Ovary (tissue), 9 donors: ENCODE data around the gene CARMIL1. TPM values are rescaled to one million over a fixed set of nuclear protein-coding genes. Genes with fewer than 3 reads are reported as not detected.

Experiments used
- DNase-seq, 5 donors: peaks; one replicate each; pipeline ENCODE4 v3.0.0-alpha.2; 2019 to 2020
- H3K27ac ChIP-seq, 2 donors: fragments of 200-600 bp; one replicate each; pipeline versions ENCODE4 v1.5.1 to v1.8.0; 2019 to 2022
- H3K27me3 ChIP-seq: fragments of 200-600 bp; one replicate; pipeline ENCODE4 v1.8.0; 2022
- H3K36me3 ChIP-seq: fragments of 200-600 bp; sonication (generic); one replicate; pipeline ENCODE4 v1.5.1; 2019
- H3K4me1 ChIP-seq: one replicate; pipeline ENCODE4 v1.8.1; 2013; ENCODE audit warnings: mild to moderate bottlenecking, moderate library complexity; ENCODE audit not compliant: insufficient read depth
- H3K4me3 ChIP-seq: fragments of 200-600 bp; sonication (generic); one replicate; pipeline ENCODE4 v1.5.1; 2017
- H3K9me3 ChIP-seq, 2 donors: fragments of 200-600 bp in 1 of 2; sonication (generic) in 1 of 2; one replicate each; pipeline versions ENCODE4 v1.5.1 to v1.8.1; 2013 to 2019; ENCODE audit warnings: mild to moderate bottlenecking in 1 of 2, moderate library complexity in 1 of 2
- EP300 ChIP-seq: sonication (generic); formaldehyde crosslinking; IDR thresholded peaks from one replicate; pipeline ENCODE4 v1.6.1; 2017; ENCODE audit warnings: antibody characterized with exemption
- POLR2A ChIP-seq: fragments of 450-650 bp; IDR thresholded peaks from one replicate; pipeline ENCODE4 v1.6.1; 2017; ENCODE audit warnings: antibody characterized with exemption, mild to moderate bottlenecking, moderate library complexity
- WGBS, 3 donors: extraction: QIAGEN DNeasy Blood & Tissue Kit in 1 of 3; methylation state at CpG; one replicate each; pipeline versions ENCODE4 v1.1.5 to v1.1.7; 2013 to 2017; 5-methylcytosine and 5-hydroxymethylcytosine counted together
- intact Hi-C, 4 donors: fragments of 100-400 bp; cut with DNase I; formaldehyde crosslinking; loops; one replicate each; pipeline versions ENCODE4 v1.11.0 to v1.15.1; 2022 to 2023
- polyA plus RNA-seq, 2 donors: library from polyadenylated mRNA; stranded (reverse); fragments of 200-250 nt in 1 of 2; fragments of 350-450 nt in 1 of 2; fragmentation: Illumina TruSeq in 1 of 2; extraction: RNeasy Lipid Tissue Mini Kit (QIAGEN cat#74804) in 1 of 2; gene quantifications; one replicate each; pipeline ENCODE4 v1.2.3, GENCODE V29; 2013 to 2014
- total RNA-seq, 7 donors: library from RNA; depleted of rRNA in 2 of 7; stranded (reverse); fragments of >200 nt in 2 of 7; fragmentation: NEBNext Ultra II Directional in 3 of 7; extraction: Animal tissue kit (Norgen Biotek cat#: 25700) in 3 of 7; gene quantifications; one replicate each; pipeline versions ENCODE4 v1.1.0 to v1.2.4, GENCODE V29; 2016 to 2023
- TF ChIP-seq, protein P1 (sequence below), 3 donors: fragments of 450-650 bp in 2 of 3; fragments of 200-600 bp in 1 of 3; IDR thresholded peaks; one replicate each; pipeline versions ENCODE4 v1.5.1 to v1.8.0; 2016 to 2022; ENCODE audit warnings: antibody characterized with exemption in 3 of 3, mild to moderate bottlenecking in 1 of 3
- donor health status: DM: no; HTN: no; CAD: no; lungs with moderate emphysema.
- donor health status: DM: no; HTN: no; CAD: no.
- donor health status: Bipolar disorder and iron deficiency.
- donor health status: DM: yes; HTN: yes; CAD: no.
- donor health status: DM: no; HTN: no; CAD: no.
- donor health status: DM: yes; HTN: yes; CAD: no.

Gene CARMIL1
- total and polyA plus RNA-seq, 9 donors = 6.4 to 25.6 (median 16.8) TPM

GRCh38 chr6:25237579-25237978, 41.6 kb upstream of the CARMIL1 start:
- 71 to 74% (median 71%) methylated on average over 3 of the region's 3 CpGs for WGBS, 3 donors
- Histone ChIP-seq H3K4me3 (no peak overlapping the region), H3K27me3 (no peaks in the 10 kb centered on the region), H3K36me3 (no peaks in the 10 kb centered on the region), H3K9me3 (no peaks in the 10 kb centered on the region), H3K4me1 (no peaks in the 10 kb centered on the region), H3K27ac (no peak overlapping the region)
- no peak for DNase-seq
- intact Hi-C loops = no loop called here
- no peak for TF ChIP-seq POLR2A
- no peak for TF ChIP-seq EP300
- TF ChIP-seq, protein P1, sequence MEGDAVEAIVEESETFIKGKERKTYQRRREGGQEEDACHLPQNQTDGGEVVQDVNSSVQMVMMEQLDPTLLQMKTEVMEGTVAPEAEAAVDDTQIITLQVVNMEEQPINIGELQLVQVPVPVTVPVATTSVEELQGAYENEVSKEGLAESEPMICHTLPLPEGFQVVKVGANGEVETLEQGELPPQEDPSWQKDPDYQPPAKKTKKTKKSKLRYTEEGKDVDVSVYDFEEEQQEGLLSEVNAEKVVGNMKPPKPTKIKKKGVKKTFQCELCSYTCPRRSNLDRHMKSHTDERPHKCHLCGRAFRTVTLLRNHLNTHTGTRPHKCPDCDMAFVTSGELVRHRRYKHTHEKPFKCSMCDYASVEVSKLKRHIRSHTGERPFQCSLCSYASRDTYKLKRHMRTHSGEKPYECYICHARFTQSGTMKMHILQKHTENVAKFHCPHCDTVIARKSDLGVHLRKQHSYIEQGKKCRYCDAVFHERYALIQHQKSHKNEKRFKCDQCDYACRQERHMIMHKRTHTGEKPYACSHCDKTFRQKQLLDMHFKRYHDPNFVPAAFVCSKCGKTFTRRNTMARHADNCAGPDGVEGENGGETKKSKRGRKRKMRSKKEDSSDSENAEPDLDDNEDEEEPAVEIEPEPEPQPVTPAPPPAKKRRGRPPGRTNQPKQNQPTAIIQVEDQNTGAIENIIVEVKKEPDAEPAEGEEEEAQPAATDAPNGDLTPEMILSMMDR (IDR thresholded peaks at IDR 0.05) = no peak

GRCh38 chr6:25239059-25239458, 40.1 kb upstream of the CARMIL1 start:
- no peak for DNase-seq
- H3K4me1 ChIP-seq = no peaks in the 10 kb centered on the region
- H3K27ac ChIP-seq = no peak overlapping the region
- TF ChIP-seq POLR2A = no peak
- TF ChIP-seq EP300 = no peak
- TF ChIP-seq, protein P1 (IDR thresholded peaks at IDR 0.05) = no peak
- intact Hi-C loops = no loop called here
- no peaks in the 10 kb centered on the region for H3K27me3 ChIP-seq
- H3K9me3 ChIP-seq = no peaks in the 10 kb centered on the region
- no peak overlapping the region for H3K4me3 ChIP-seq
- H3K36me3 ChIP-seq = no peaks in the 10 kb centered on the region

- Histone ChIP-seq H3K36me3 (no peaks in the 10 kb centered on the region), H3K4me3 (no peak overlapping the region), H3K27ac (no peak overlapping the region), H3K4me1 (no peaks in the 10 kb centered on the region), H3K9me3 (no peaks in the 10 kb centered on the region), H3K27me3 (no peaks in the 10 kb centered on the region)
- DNase-seq = no peak
- WGBS, 3 donors = 26 to 41% (median 27%) methylated on average over 1 of the region's 1 CpG
- intact Hi-C loops = no loop called here
- TF ChIP-seq, protein P1 (IDR thresholded peaks at IDR 0.05) = no peak
- no peak for TF ChIP-seq EP300
- no peak for TF ChIP-seq POLR2A
Measured at GRCh38 chr6:25239498-25239897, 39.7 kb upstream of the CARMIL1 start.

DNA sequence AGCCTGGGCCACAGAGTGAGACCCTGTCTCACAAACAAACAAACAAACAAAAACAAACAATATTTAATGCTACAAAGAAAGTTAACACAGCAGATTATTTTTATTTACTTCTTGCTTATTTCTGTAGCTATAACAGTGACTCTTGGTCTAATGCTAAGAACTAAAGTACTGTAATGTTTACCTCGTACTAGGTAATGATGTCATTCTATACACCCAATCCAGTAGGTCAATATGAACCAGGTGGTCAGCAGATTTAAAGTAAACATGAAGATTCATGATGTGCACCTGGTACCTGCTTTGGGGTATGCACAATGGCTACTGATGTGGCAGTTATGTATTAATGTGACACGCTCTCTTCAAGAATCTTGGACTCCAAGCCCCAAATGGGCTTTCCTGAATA, 36.6 kb upstream of the CARMIL1 start:
- Histone ChIP-seq H3K27me3 (no peaks in the 10 kb centered on the region), H3K4me1 (no peaks in the 10 kb centered on the region), H3K4me3 (no peak overlapping the region), H3K36me3 (no peaks in the 10 kb centered on the region), H3K9me3 (no peaks in the 10 kb centered on the region), H3K27ac (no peak overlapping the region)
- DNase-seq = no peak
- 90 to 97% (median 95%) methylated on average over 2 of the region's 2 CpGs for WGBS, 3 donors
- intact Hi-C loops = no loop called here
- no peak for TF ChIP-seq EP300
- no peak for TF ChIP-seq POLR2A
- TF ChIP-seq, protein P1 (IDR thresholded peaks at IDR 0.05) = no peak

DNA sequence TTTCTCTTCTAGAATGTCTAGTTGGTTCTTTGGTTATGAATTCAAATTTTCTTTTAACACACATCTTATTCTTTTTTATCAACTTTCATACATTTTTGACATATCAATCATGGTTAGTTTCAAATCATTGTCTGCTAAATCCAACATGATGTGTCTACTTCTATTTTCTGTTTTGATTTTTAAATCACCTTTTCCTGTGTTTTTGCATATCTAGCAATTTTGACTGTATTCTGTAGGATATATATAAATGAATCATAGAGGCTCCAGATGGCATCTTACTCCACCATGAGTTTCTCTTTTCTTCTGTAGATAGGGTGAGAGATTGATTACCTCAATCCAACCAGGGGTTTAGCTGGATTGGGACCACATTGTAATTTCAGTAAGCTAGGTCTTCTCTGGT, 34.3 kb upstream of the CARMIL1 start:
- no peak for TF ChIP-seq EP300
- TF ChIP-seq, protein P1 (IDR thresholded peaks at IDR 0.05) = no peak
- no peak for TF ChIP-seq POLR2A
- no peak for DNase-seq
- H3K4me1 ChIP-seq = no peaks in the 10 kb centered on the region
- H3K9me3 ChIP-seq = no peaks in the 10 kb centered on the region
- no peaks in the 10 kb centered on the region for H3K27me3 ChIP-seq
- intact Hi-C loops = no loop called here
- no peaks in the 10 kb centered on the region for H3K36me3 ChIP-seq
- no peak overlapping the region for H3K27ac ChIP-seq
- H3K4me3 ChIP-seq = no peak overlapping the region
